Kidney epithelial cell (primary cell): ENCODE data around the gene FMNL2. TPM values are rescaled to one million over a fixed set of nuclear protein-coding genes. Genes with fewer than 3 reads are reported as not detected.

Experiments used
- DNase-seq: peaks from one replicate; pipeline ENCODE4 v3.0.0-alpha.2; 2010; ENCODE audit warnings: low read depth
- H3K27me3 ChIP-seq: 2 replicates; pipeline ENCODE4 v1.6.0; 2011; ENCODE audit warnings: low read length; ENCODE audit not compliant: control insufficient read depth, insufficient read depth
- H3K36me3 ChIP-seq: 2 replicates; pipeline ENCODE4 v1.5.1; 2011; ENCODE audit warnings: low read length; ENCODE audit not compliant: control insufficient read depth, insufficient read depth
- H3K4me3 ChIP-seq: 2 replicates; pipeline ENCODE4 v1.5.1; 2011; ENCODE audit warnings: low read depth, mild to moderate bottlenecking, control low read depth, low read length
- CTCF ChIP-seq: IDR thresholded peaks from 2 replicates; pipeline ENCODE4 v1.5.1; 2011; ENCODE audit warnings: mild to moderate bottlenecking, moderate library complexity, low read length, control low read depth, inconsistent platforms; ENCODE audit not compliant: insufficient read depth, poor library complexity, severe bottlenecking
- total RNA-seq: library from RNA; depleted of rRNA; stranded (reverse); fragments of >200 nt; gene quantifications from 2 replicates; pipeline ENCODE4 v1.2.3, GENCODE V29; 2015

The FMNL2 gene
- total RNA-seq, 1 donor from 2014 or later = 68.0 TPM

DNA sequence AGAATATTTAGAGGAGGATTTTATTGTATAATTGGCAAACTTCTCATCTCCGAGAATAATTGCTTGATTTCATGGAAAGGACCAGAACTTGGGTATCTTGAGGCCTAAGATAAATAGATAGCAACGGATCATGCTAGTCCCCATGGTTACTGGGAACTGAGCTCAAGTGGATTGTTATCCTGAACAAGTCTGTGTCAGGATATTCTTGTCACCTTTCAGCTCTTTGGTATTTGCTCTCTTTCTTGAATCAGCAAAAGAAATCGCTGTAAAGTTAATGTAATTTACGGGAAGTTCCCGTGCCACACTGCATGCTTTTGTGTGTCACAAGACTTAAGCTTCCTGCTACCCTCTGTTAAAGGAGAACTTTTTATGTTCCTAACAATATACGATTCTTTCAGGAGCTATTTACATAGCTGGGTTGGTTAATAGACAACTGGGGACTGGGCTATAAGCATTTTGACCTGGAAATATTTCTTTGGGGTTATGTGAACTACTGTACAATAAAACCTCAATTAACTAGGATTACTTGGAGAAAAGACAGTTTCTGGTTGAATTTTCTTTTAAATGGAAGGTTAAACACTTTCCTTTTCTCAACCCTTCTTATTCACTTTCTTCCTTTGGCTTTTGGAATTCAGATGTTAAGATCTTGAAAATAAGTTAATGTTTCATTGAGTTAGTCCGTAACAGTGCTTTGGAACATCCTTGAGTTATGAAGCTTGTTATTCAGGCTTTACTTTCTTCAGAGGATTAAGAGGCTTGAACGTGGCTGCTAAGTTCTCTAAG lies 151.2 kb downstream of the FMNL2 start:
- Histone ChIP-seq H3K27me3 (no peaks in the 10 kb centered on the region), H3K36me3 (no peaks in the 10 kb centered on the region), H3K4me3 (no peak overlapping the region)
- TF ChIP-seq CTCF = no peak
- peak; percentile 81 for DNase-seq

DNA sequence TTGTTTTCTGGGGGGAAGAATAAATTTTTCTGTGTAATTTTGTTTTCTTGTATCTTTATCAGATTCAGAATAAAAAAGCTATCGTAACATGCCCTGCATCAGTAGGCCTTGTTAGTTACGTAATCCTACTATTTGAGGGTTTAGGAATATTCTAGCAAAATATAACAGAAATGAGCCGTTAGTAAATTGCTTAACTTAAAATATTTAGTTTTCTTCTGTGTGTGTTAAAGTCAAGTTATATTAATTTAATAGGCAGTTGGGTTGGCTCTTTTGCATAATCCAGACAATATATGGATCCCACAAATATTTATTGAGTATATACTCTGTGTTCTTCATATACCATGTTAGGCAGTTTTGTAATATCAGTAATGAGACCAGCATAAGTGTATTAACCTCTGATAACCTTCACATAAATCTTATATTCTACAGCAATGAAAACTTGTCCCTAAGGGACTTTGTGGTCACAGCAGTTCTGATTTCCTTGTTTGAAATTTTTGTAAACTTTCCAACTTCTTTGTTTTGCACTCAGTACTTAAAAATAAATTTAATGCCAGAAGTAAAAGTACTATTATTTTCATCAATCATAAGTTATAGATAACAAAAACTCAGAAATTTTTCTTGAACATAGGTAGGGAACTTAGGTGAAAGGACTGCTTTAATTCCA lies 151.9 kb downstream of the FMNL2 start:
- no peak overlapping the region for H3K4me3 ChIP-seq
- DNase-seq = no peak
- H3K27me3 ChIP-seq = no peaks in the 10 kb centered on the region
- TF ChIP-seq CTCF = no peak
- H3K36me3 ChIP-seq = no peaks in the 10 kb centered on the region

DNA sequence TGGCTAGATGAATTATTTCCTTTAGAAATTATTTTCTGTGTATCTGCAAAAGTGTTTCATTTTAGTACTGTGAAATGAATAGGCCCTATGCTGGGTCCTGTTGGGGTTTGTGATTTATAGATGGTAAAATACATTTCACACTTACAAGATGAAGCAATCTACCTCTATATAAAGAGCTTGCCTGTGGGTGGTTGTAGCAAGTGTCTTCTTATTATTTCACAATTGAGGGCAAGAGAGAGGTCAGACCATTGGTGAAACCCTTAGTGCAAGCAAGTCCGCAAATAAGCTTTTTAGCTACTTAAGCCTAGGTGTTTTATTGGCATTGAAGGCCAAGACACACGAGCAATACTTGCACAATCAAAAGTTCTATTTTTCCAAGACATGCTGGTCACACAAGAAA lies 153.1 kb downstream of the FMNL2 start:
- no peak overlapping the region for H3K4me3 ChIP-seq
- no peak for TF ChIP-seq CTCF
- H3K27me3 ChIP-seq = no peaks in the 10 kb centered on the region
- no peak for DNase-seq
- no peaks in the 10 kb centered on the region for H3K36me3 ChIP-seq

- Histone ChIP-seq H3K36me3 (no peaks in the 10 kb centered on the region), H3K4me3 (no peak overlapping the region), H3K27me3 (no peaks in the 10 kb centered on the region)
- TF ChIP-seq CTCF = no peak
- DNase-seq = no peak
Measured at GRCh38 chr2:152489364-152489763, 154.4 kb downstream of the FMNL2 start.

- DNase-seq = no peak
- Histone ChIP-seq H3K36me3 (no peaks in the 10 kb centered on the region), H3K4me3 (no peak overlapping the region), H3K27me3 (no peaks in the 10 kb centered on the region)
- no peak for TF ChIP-seq CTCF
Measured at GRCh38 chr2:152490686-152491455, 155.9 kb downstream of the FMNL2 start.
